A673 (cell line): ENCODE results near the gene ARID5B. TPM values are rescaled to one million over a fixed set of nuclear protein-coding genes. Genes with fewer than 3 reads are reported as not detected.
"Not testable (repeated sequence)": the region's sequence is repeated elsewhere in the genome, so short reads cannot be mapped to it uniquely, and the experiment has no call there.

Experiments
- BruUV-seq: library from RNA; stranded (reverse); fragments of 400-500 nt; replicated peaks from 2 replicates; lab custom pipeline; 2021; lab: Mats Ljungman, UMichigan
- CTCF ChIA-PET: fragments of 300-600 bp; sonication (Branson Sonifier 250); formaldehyde crosslinking; loops from one replicate; lab custom pipeline; 2022; ENCODE audit warnings: antibody characterized with exemption; lab: Charles Lee
- POLR2A ChIA-PET: fragments of 300-600 bp; sonication (Branson Sonifier 250); formaldehyde crosslinking; loops from one replicate; lab custom pipeline; 2022; ENCODE audit warnings: antibody characterized with exemption; ENCODE audit not compliant: low non-redundant PET; lab: Charles Lee
- DNase-seq: peaks from one replicate; pipeline ENCODE4 v3.0.0-alpha.2; 2015; ENCODE audit warnings: low spot score
- H3K27ac ChIP-seq: fragments of 200-600 bp; sonication (generic); 2 replicates; pipeline ENCODE4 v1.5.1; 2016; ENCODE audit warnings: mixed run types, low read depth, mild to moderate bottlenecking, mixed read lengths, antibody characterized with exemption, low read length; ENCODE audit not compliant: poor library complexity, severe bottlenecking
- H3K27me3 ChIP-seq: fragments of 200-600 bp; sonication (generic); replicated peaks from 2 replicates; pipeline ENCODE4 v1.6.1; 2017; ENCODE audit warnings: mixed run types, low read depth, mild to moderate bottlenecking, mixed read lengths, antibody characterized with exemption, low read length; ENCODE audit not compliant: insufficient read depth, poor library complexity
- H3K36me3 ChIP-seq: fragments of 200-600 bp; sonication (generic); 2 replicates; pipeline ENCODE4 v1.6.1; 2016; ENCODE audit warnings: mixed run types, mild to moderate bottlenecking, mixed read lengths, antibody characterized with exemption, low read length; ENCODE audit not compliant: insufficient read depth, poor library complexity, severe bottlenecking
- H3K4me1 ChIP-seq: fragments of 200-600 bp; sonication (generic); 2 replicates; pipeline ENCODE4 v1.6.1; 2017; ENCODE audit warnings: mixed run types, mild to moderate bottlenecking, mixed read lengths, antibody characterized with exemption, low read length; ENCODE audit not compliant: insufficient read depth, poor library complexity, severe bottlenecking
- H3K4me3 ChIP-seq: fragments of 200-600 bp; sonication (generic); 2 replicates; pipeline ENCODE4 v1.5.1; 2016; ENCODE audit warnings: low read depth, mixed run types, mild to moderate bottlenecking, mixed read lengths, low read length; ENCODE audit not compliant: poor library complexity, severe bottlenecking
- H3K9me3 ChIP-seq: fragments of 200-600 bp; sonication (generic); 2 replicates; pipeline ENCODE4 v1.6.1; 2016; ENCODE audit warnings: mixed run types, low read depth, mild to moderate bottlenecking, mixed read lengths, antibody characterized with exemption, low read length; ENCODE audit not compliant: poor library complexity, severe bottlenecking
- CTCF ChIP-seq: fragments of 300-800, 200-600 bp; sonication (generic); conservative IDR thresholded peaks from 2 replicates; pipeline ENCODE4 v1.5.1; 2017; ENCODE audit warnings: low read depth, mild to moderate bottlenecking, antibody characterized with exemption, low read length, moderate library complexity, mixed read lengths
- EZH2 ChIP-seq: fragments of 200-600 bp; sonication (generic); IDR thresholded peaks from 2 replicates; pipeline ENCODE4 v1.6.1; 2017; ENCODE audit warnings: borderline replicate concordance, low read depth, mild to moderate bottlenecking, mixed read lengths, antibody characterized with exemption, low read length; ENCODE audit not compliant: poor library complexity, severe bottlenecking
- intact Hi-C: fragments of 100-400 bp; cut with micrococcal nuclease; formaldehyde crosslinking; loops from one replicate; pipeline ENCODE4 v1.10.0; 2022; ENCODE audit not compliant: unreplicated experiment
- total RNA-seq: library from RNA; stranded (reverse); gene quantifications from 2 replicates; pipeline ENCODE4 v1.2.3, GENCODE V29; 2021

ARID5B gene
- total RNA-seq, 1 experiment from 2014 or later, result 29.0 TPM

DNA sequence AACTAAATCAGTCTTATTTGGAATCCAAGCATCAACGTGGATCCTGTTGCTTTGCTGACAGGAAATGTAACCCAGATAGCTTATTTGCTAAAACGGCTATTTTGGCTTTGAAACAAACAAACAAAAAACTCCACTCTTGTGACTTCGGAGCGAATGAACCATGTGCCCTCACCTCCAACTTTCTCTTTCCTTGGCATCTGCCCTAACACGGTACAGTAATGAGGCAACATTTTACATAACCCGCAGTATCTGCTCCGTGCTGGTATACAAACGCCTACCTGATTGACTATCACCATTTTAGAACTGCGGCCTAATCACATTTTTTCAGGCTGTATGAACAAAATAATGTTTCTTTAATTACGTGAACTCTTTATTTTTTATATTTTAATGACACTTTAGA, 37.5 kb upstream of the ARID5B start:
- CTCF ChIA-PET, result no interaction called here
- POLR2A ChIA-PET, result no interaction called here

GRCh38 chr10:61866700-61867368, 34.7 kb upstream of the ARID5B start:
- TF ChIP-seq EZH2 (no peak), CTCF (no peak)
- DNase-seq, result no peak
- H3K4me3 ChIP-seq, result no peak overlapping the region
- no peak overlapping the region for H3K27ac ChIP-seq
- no TSS peak for BruUV-seq
- no peaks in the 10 kb centered on the region for H3K9me3 ChIP-seq
- intact Hi-C loops, result no loop called here
- H3K4me1 ChIP-seq, result peaks cover 19% of the 10 kb centered on the region
- no peaks in the 10 kb centered on the region for H3K27me3 ChIP-seq
- ChIA-PET POLR2A (interaction anchor here (0.7 kb wide), 1 partner anchor 415 kb away, joined by 6 read pairs; no protein-coding TSS in a partner anchor), CTCF (no interaction called here)
- H3K36me3 ChIP-seq, result no peaks in the 10 kb centered on the region

More for the DNA sequence above, 37.5 kb upstream of the ARID5B start:
- Histone ChIP-seq H3K4me1 (peaks cover 2% of the 10 kb centered on the region), H3K36me3 (no peaks in the 10 kb centered on the region), H3K9me3 (no peaks in the 10 kb centered on the region), H3K4me3 (no peak overlapping the region), H3K27me3 (no peaks in the 10 kb centered on the region), H3K27ac (no peak overlapping the region)
- DNase-seq, result no peak
- no TSS peak for BruUV-seq
- no peak for TF ChIP-seq CTCF
- intact Hi-C loops, result no loop called here

DNA sequence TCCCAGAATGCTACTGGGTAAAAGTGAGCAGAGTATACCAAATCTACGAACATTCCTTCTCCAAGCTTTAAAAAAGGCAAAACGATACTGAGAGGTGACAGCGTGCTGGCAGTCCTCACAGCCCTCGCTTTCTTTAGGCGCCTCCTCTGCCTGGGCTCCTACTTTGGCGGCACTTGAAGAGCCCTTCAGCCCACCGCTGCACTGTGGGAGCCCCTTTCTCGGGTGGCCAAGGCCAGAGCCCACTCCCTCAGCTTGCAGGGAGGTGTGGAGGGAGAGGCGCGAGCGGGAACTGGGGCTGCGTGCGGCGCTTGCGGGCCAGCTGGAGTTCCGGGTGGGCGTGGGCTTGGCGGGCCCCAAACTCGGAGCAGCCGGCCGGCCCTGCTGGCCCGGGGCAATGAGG, 34.1 kb upstream of the ARID5B start:
- peaks cover 25% of the 10 kb centered on the region for H3K4me1 ChIP-seq
- H3K27ac ChIP-seq, H3K9me3 ChIP-seq, BruUV-seq, H3K36me3 ChIP-seq, intact Hi-C loops, CTCF ChIA-PET, H3K4me3 ChIP-seq, DNase-seq, H3K27me3 ChIP-seq: not testable (repeated sequence)
- POLR2A ChIA-PET, result interaction anchor here (0.7 kb wide), 1 partner anchor 415 kb away, joined by 6 read pairs; no protein-coding TSS in a partner anchor

- intact Hi-C loops, H3K27me3 ChIP-seq, H3K9me3 ChIP-seq, DNase-seq, H3K27ac ChIP-seq, BruUV-seq, H3K4me3 ChIP-seq, CTCF ChIA-PET, H3K36me3 ChIP-seq: not testable (repeated sequence)
- H3K4me1 ChIP-seq, result peaks cover 27% of the 10 kb centered on the region
- POLR2A ChIA-PET, result interaction anchor here (0.6 kb wide), 1 partner anchor 1565 kb away, joined by 3 read pairs; no protein-coding TSS in a partner anchor
Observed at GRCh38 chr10:61867817-61868216, 33.7 kb upstream of the ARID5B start.
